SK-N-SH (cell line): ENCODE data around the gene FNDC3B. TPM values are rescaled to one million over a fixed set of nuclear protein-coding genes. Genes with fewer than 3 reads are reported as not detected.

Experiments used
- CTCF ChIA-PET: fragments of 300-600, 350-600 bp; formaldehyde crosslinking; extraction: SDS; loops from one replicate; lab custom pipeline; 2021; lab: Yijun Ruan, JAX
- POLR2A ChIA-PET: fragments of 350-600 bp; sonication (Branson Sonifier 250); formaldehyde crosslinking; extraction: SDS; loops from one replicate; lab custom pipeline; 2020; ENCODE audit warnings: antibody characterized with exemption, inconsistent platforms; lab: Yijun Ruan, JAX
- DNase-seq: peaks from one replicate; pipeline ENCODE4 v3.0.0; 2012
- H2AFZ ChIP-seq: fragments of 200-600 bp; sonication (generic); 2 replicates; pipeline ENCODE4 v1.8.1; 2016; ENCODE audit warnings: antibody characterized with exemption, mild to moderate bottlenecking, low read depth
- H3F3A ChIP-seq: fragments of 200-600 bp; sonication (generic); replicated peaks from 2 replicates; pipeline ENCODE3; 2016; ENCODE audit warnings: antibody characterized with exemption, mild to moderate bottlenecking; ENCODE audit not compliant: insufficient read depth
- H3K27ac ChIP-seq, 2 experiments: fragments of 200-500 bp in 1 of 2; fragments of 200-600 bp in 1 of 2; sonication (Bioruptor generic) in 1 of 2; sonication (generic), shearing (Covaris generic) in 1 of 2; 2 replicates each; pipeline versions ENCODE4 v1.5.1 to v1.6.1; 2014 to 2016; ENCODE audit warnings: low read depth in 2 of 2, inconsistent platforms in 1 of 2, low read length in 1 of 2, mild to moderate bottlenecking in 1 of 2, mixed read lengths in 1 of 2
- H3K27me3 ChIP-seq: fragments of 200-600 bp; sonication (generic), shearing (Covaris generic); 2 replicates; pipeline ENCODE4 v1.6.1; 2016; ENCODE audit warnings: mixed run types; ENCODE audit not compliant: insufficient read depth
- H3K36me3 ChIP-seq, 2 experiments: fragments of 200-500 bp in 1 of 2; fragments of 200-600 bp in 1 of 2; sonication (Bioruptor generic) in 1 of 2; sonication (generic) in 1 of 2; replicated peaks in 1 of 2; 2 replicates each; pipeline versions ENCODE3 to v1.5.1; 2014 to 2016; ENCODE audit warnings: low read length in 1 of 2, mild to moderate bottlenecking in 1 of 2; ENCODE audit not compliant: insufficient read depth in 2 of 2, control insufficient read depth in 1 of 2
- H3K4me1 ChIP-seq, 2 experiments: fragments of 200-500 bp in 1 of 2; fragments of 200-600 bp in 1 of 2; sonication (Bioruptor generic) in 1 of 2; sonication (generic), shearing (Covaris generic) in 1 of 2; 2 replicates each; pipeline versions ENCODE4 v1.5.1 to v1.6.1; 2014 to 2016; ENCODE audit warnings: low read depth in 1 of 2, low read length in 1 of 2, mixed run types in 1 of 2; ENCODE audit not compliant: insufficient read depth in 2 of 2, control insufficient read depth in 1 of 2
- H3K4me2 ChIP-seq: fragments of 200-600 bp; sonication (generic), shearing (Covaris generic); 2 replicates; pipeline ENCODE4 v1.6.1; 2017; ENCODE audit warnings: mixed run types
- H3K4me3 ChIP-seq, 2 experiments: fragments of 200-500 bp in 1 of 2; fragments of 200-600 bp in 1 of 2; sonication (Bioruptor generic) in 1 of 2; sonication (generic), shearing (Covaris generic) in 1 of 2; 2 replicates each; pipeline versions ENCODE4 v1.5.1 to v1.8.1; 2014 to 2016; ENCODE audit warnings: low read depth in 2 of 2, inconsistent platforms in 1 of 2, low read length in 1 of 2, mild to moderate bottlenecking in 1 of 2, mixed read lengths in 1 of 2, moderate library complexity in 1 of 2
- H3K79me2 ChIP-seq: fragments of 200-600 bp; sonication (generic); 2 replicates; pipeline ENCODE4 v1.8.1; 2017; ENCODE audit warnings: mild to moderate bottlenecking; ENCODE audit not compliant: insufficient read depth
- H3K9ac ChIP-seq: fragments of 200-600 bp; sonication (generic); 2 replicates; pipeline ENCODE4 v1.6.1; 2017; ENCODE audit warnings: mixed run types
- H3K9me2 ChIP-seq: fragments of 200-600 bp; sonication (generic); 2 replicates; pipeline ENCODE4 v1.6.1; 2017; ENCODE audit warnings: mixed run types
- H3K9me3 ChIP-seq: fragments of 200-600 bp; sonication (generic); 2 replicates; pipeline ENCODE4 v1.6.1; 2017; ENCODE audit warnings: mixed run types, mild to moderate bottlenecking, moderate library complexity
- H4K20me1 ChIP-seq: fragments of 200-600 bp; sonication (generic); 2 replicates; pipeline ENCODE4 v1.6.1; 2017; ENCODE audit warnings: mild to moderate bottlenecking, mixed run types; ENCODE audit not compliant: insufficient read depth
- EP300 ChIP-seq, 2 experiments: IDR thresholded peaks; 2 replicates each; pipeline versions ENCODE4 v1.4.0 to v1.6.1; 2012; ENCODE audit warnings: borderline replicate concordance in 1 of 2, low read depth in 1 of 2, low read length in 1 of 2
- FOXJ3 ChIP-seq: sonication (generic); formaldehyde crosslinking; IDR thresholded peaks from 2 replicates; pipeline ENCODE4 v1.5.1; 2020; ENCODE audit warnings: mild to moderate bottlenecking, missing genetic modification reagents
- GABPA ChIP-seq: IDR thresholded peaks from 2 replicates; pipeline ENCODE4 v1.4.0; 2012; ENCODE audit warnings: low read depth, mild to moderate bottlenecking
- MEF2A ChIP-seq: IDR thresholded peaks from 2 replicates; pipeline ENCODE4 v1.4.0; 2012; ENCODE audit warnings: low read depth, borderline replicate concordance
- NFIC ChIP-seq: IDR thresholded peaks from 2 replicates; pipeline ENCODE4 v1.4.0; 2012; ENCODE audit warnings: borderline replicate concordance
- RAD21 ChIP-seq: IDR thresholded peaks from 2 replicates; pipeline ENCODE4 v1.6.1; 2012; ENCODE audit warnings: mild to moderate bottlenecking, low read length
- RFX5 ChIP-seq: IDR thresholded peaks from 2 replicates; pipeline ENCODE4 v1.6.1; 2012; ENCODE audit warnings: mild to moderate bottlenecking, improper control_type of control experiment, low read length
- RXRA ChIP-seq: IDR thresholded peaks from 2 replicates; pipeline ENCODE4 v1.4.0; 2012; ENCODE audit warnings: low read depth, mild to moderate bottlenecking, borderline replicate concordance
- SIN3A ChIP-seq: IDR thresholded peaks from 2 replicates; pipeline ENCODE4 v1.6.1; 2012; ENCODE audit warnings: low read depth, mild to moderate bottlenecking, low read length, moderate library complexity, borderline replicate concordance
- SMC3 ChIP-seq: IDR thresholded peaks from 2 replicates; pipeline ENCODE4 v1.6.1; 2012; ENCODE audit warnings: low read depth, low read length, improper control_type of control experiment
- TCF12 ChIP-seq: IDR thresholded peaks from 2 replicates; pipeline ENCODE4 v1.4.0; 2012
- WGBS: methylation state at CpG from one replicate; pipeline ENCODE4 v1.1.6; 2017; ENCODE audit warnings: low lambda C conversion rate; 5-methylcytosine and 5-hydroxymethylcytosine counted together
- polyA plus RNA-seq, 3 experiments: library from polyadenylated mRNA; depleted of rRNA; stranded (reverse); fragments of >200 nt; gene quantifications; 2 replicates each; pipeline ENCODE4 v1.2.3, GENCODE V29; 2012
- TF ChIP-seq, protein P1 (sequence below): fragments of 200-600 bp; sonication (generic); IDR thresholded peaks from 2 replicates; pipeline ENCODE4 v1.6.1; 2017; ENCODE audit warnings: antibody characterized with exemption, mild to moderate bottlenecking, moderate library complexity
- TF ChIP-seq, protein P2 (sequence below): IDR thresholded peaks from 2 replicates; pipeline ENCODE4; 2012
- TF ChIP-seq, protein P3 (sequence below): IDR thresholded peaks from 2 replicates; pipeline ENCODE4 v1.4.0; 2012; ENCODE audit warnings: low read depth, borderline replicate concordance

Gene FNDC3B
- polyA plus RNA-seq, 1 of the 3 experiments (the other 2 are of a cell fraction), result 10.4 TPM

DNA sequence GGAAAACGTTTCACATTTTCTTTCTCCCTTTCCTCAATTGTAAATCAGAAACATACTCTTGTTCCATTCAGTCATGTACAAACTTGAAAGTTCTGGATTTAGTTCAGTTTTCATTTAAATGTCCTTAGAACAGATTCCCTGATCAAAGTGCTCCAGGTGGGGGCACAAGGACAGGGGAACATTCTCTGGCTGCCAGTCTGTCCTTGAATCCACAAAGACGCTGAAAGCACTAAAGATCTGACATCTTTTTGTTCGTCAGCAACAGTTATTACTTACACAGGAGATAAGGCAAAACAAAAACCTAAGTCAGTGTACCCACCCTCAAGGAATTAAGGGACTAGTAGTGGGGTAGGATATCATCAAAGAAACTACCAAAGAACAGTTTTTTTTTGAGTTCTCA is 269.7 kb downstream of the FNDC3B start:
- H3K36me3 ChIP-seq, result peaks cover 54 to 61% of the 10 kb centered on the region in 2 experiments
- no peaks in the 10 kb centered on the region for H3K27me3 ChIP-seq
- POLR2A ChIA-PET, result no interaction called here
- H3K9me3 ChIP-seq, result no peaks in the 10 kb centered on the region
- no peaks in the 10 kb centered on the region for H3K9me2 ChIP-seq
- H3K9ac ChIP-seq, result no peak overlapping the region
- WGBS, result 92% methylated on average over 3 of the region's 3 CpGs
- H3K27ac ChIP-seq, result no peak overlapping the region
- H4K20me1 ChIP-seq, result peaks cover 8% of the 10 kb centered on the region
- H3K4me2 ChIP-seq, result no peak overlapping the region
- H2AFZ ChIP-seq, result no peak overlapping the region
- H3K4me3 ChIP-seq, result no peak overlapping the region
- TF ChIP-seq SIN3A (no peak), NFIC (no peak), FOXJ3 (CRISPR knock-in tag) (no peak), SMC3 (no peak), MEF2A (no peak), RXRA (no peak), EP300 (IDR thresholded peaks at IDR 0.05; ENCODE audit: borderline replicate concordance in 1 of 2, low read depth in 1 of 2, low read length in 1 of 2) (no peak), RAD21 (no peak), TCF12 (no peak), GABPA (no peak), RFX5 (no peak)
- TF ChIP-seq, protein P1, sequence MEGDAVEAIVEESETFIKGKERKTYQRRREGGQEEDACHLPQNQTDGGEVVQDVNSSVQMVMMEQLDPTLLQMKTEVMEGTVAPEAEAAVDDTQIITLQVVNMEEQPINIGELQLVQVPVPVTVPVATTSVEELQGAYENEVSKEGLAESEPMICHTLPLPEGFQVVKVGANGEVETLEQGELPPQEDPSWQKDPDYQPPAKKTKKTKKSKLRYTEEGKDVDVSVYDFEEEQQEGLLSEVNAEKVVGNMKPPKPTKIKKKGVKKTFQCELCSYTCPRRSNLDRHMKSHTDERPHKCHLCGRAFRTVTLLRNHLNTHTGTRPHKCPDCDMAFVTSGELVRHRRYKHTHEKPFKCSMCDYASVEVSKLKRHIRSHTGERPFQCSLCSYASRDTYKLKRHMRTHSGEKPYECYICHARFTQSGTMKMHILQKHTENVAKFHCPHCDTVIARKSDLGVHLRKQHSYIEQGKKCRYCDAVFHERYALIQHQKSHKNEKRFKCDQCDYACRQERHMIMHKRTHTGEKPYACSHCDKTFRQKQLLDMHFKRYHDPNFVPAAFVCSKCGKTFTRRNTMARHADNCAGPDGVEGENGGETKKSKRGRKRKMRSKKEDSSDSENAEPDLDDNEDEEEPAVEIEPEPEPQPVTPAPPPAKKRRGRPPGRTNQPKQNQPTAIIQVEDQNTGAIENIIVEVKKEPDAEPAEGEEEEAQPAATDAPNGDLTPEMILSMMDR, result no peak
- TF ChIP-seq, protein P2, sequence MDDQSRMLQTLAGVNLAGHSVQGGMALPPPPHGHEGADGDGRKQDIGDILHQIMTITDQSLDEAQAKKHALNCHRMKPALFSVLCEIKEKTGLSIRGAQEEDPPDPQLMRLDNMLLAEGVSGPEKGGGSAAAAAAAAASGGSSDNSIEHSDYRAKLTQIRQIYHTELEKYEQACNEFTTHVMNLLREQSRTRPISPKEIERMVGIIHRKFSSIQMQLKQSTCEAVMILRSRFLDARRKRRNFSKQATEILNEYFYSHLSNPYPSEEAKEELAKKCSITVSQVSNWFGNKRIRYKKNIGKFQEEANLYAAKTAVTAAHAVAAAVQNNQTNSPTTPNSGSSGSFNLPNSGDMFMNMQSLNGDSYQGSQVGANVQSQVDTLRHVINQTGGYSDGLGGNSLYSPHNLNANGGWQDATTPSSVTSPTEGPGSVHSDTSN, result no peak
- TF ChIP-seq, protein P3, sequence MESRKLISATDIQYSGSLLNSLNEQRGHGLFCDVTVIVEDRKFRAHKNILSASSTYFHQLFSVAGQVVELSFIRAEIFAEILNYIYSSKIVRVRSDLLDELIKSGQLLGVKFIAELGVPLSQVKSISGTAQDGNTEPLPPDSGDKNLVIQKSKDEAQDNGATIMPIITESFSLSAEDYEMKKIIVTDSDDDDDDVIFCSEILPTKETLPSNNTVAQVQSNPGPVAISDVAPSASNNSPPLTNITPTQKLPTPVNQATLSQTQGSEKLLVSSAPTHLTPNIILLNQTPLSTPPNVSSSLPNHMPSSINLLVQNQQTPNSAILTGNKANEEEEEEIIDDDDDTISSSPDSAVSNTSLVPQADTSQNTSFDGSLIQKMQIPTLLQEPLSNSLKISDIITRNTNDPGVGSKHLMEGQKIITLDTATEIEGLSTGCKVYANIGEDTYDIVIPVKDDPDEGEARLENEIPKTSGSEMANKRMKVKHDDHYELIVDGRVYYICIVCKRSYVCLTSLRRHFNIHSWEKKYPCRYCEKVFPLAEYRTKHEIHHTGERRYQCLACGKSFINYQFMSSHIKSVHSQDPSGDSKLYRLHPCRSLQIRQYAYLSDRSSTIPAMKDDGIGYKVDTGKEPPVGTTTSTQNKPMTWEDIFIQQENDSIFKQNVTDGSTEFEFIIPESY, result no peak
- H3K79me2 ChIP-seq, result 0 out of 2 replicates have a peak, but pooled peaks cover 3% of the 10 kb centered on the region
- CTCF ChIA-PET, result interaction anchor here (2.8 kb wide), 1 partner anchor 24 kb away, joined by 12 read pairs; no protein-coding TSS in a partner anchor
- H3F3A ChIP-seq, result peaks cover 8% of the 10 kb centered on the region
- DNase-seq, result no peak
- H3K4me1 ChIP-seq, result peaks cover 14 to 24% of the 10 kb centered on the region in 2 experiments
